HepG2 (cell line): Measurements from ENCODE around the gene DDO. TPM values are rescaled to one million over a fixed set of nuclear protein-coding genes. Genes with fewer than 3 reads are reported as not detected.

Experiments used
- BRD4 ChIP-seq: sonication (generic); formaldehyde crosslinking; IDR thresholded peaks from 2 replicates; pipeline ENCODE4 v1.4.0; 2020; ENCODE audit warnings: missing genetic modification reagents
- CCAR2 ChIP-seq: fragments of 200-400 bp; formaldehyde crosslinking; optimal IDR thresholded peaks from 2 replicates; pipeline ENCODE3; 2018; ENCODE audit warnings: low read depth, mild to moderate bottlenecking, low read length, moderate library complexity
- CCDC6 ChIP-seq: sonication (generic); formaldehyde crosslinking; IDR thresholded peaks from 2 replicates; pipeline ENCODE4 v1.8.1; 2022; ENCODE audit warnings: mild to moderate bottlenecking, missing genetic modification reagents, moderate library complexity
- FIP1L1 ChIP-seq: fragments of 200-400 bp; formaldehyde crosslinking; IDR thresholded peaks from 2 replicates; pipeline ENCODE4 v1.6.1; 2018; ENCODE audit warnings: low read depth, mild to moderate bottlenecking, low read length, moderate library complexity, borderline replicate concordance; ENCODE audit not compliant: insufficient read depth
- HMGA1 ChIP-seq: sonication (generic); formaldehyde crosslinking; conservative IDR thresholded peaks from 2 replicates; pipeline ENCODE4 v1.4.0; 2020; ENCODE audit warnings: missing genetic modification reagents
- MAFK ChIP-seq, 2 experiments: IDR thresholded peaks in 1 of 2; conservative IDR thresholded peaks in 1 of 2; 2 replicates each; pipeline ENCODE4 v1.6.1; 2011; ENCODE audit warnings: improper control_type of control experiment in 2 of 2, low read length in 2 of 2
- MYPOP ChIP-seq: sonication (generic); formaldehyde crosslinking; IDR thresholded peaks from 2 replicates; pipeline ENCODE4 v1.8.1; 2023; ENCODE audit warnings: mild to moderate bottlenecking, moderate library complexity, missing genetic modification reagents
- RXRA ChIP-seq: sonication (generic); formaldehyde crosslinking; IDR thresholded peaks from 2 replicates; pipeline ENCODE4 v1.5.1; 2020; ENCODE audit warnings: missing genetic modification reagents
- SATB2 ChIP-seq: sonication (generic); formaldehyde crosslinking; IDR thresholded peaks from 2 replicates; pipeline ENCODE4 v1.5.0; 2020; ENCODE audit warnings: missing genetic modification reagents
- ZNF232 ChIP-seq: sonication (generic); formaldehyde crosslinking; IDR thresholded peaks from 2 replicates; pipeline ENCODE4 v1.4.0; 2020; ENCODE audit warnings: missing genetic modification reagents, borderline replicate concordance
- ZNF282 ChIP-seq: fragments of 450-650 bp; IDR thresholded peaks from 2 replicates; pipeline ENCODE4 v1.6.1; 2018; ENCODE audit not compliant: partially characterized antibody
- ZNF317 ChIP-seq: sonication (generic); formaldehyde crosslinking; IDR thresholded peaks from 2 replicates; pipeline ENCODE4 v1.5.0; 2020; ENCODE audit warnings: mild to moderate bottlenecking, missing genetic modification reagents
- ZNF383 ChIP-seq: sonication (generic); formaldehyde crosslinking; IDR thresholded peaks from 2 replicates; pipeline ENCODE4 v1.4.0; 2020; ENCODE audit warnings: missing genetic modification reagents, mild to moderate bottlenecking, borderline replicate concordance
- ZNF557 ChIP-seq: sonication (generic); formaldehyde crosslinking; IDR thresholded peaks from 2 replicates; pipeline ENCODE4 v1.4.0; 2020; ENCODE audit warnings: missing genetic modification reagents
- ZNF800 ChIP-seq: sonication (generic); formaldehyde crosslinking; IDR thresholded peaks from 2 replicates; pipeline ENCODE4 v1.4.0; 2020; ENCODE audit warnings: missing genetic modification reagents
- ZNF878 ChIP-seq: sonication (generic); formaldehyde crosslinking; IDR thresholded peaks from 2 replicates; pipeline ENCODE4 v1.8.1; 2023; ENCODE audit warnings: mild to moderate bottlenecking, missing genetic modification reagents, moderate library complexity
- polyA plus RNA-seq, 8 experiments: library from polyadenylated mRNA; depleted of rRNA in 3 of 8; stranded (reverse) in 7 of 8; unstranded in 1 of 8; fragments of >200 nt; fragmentation: Illumina TruSeq in 4 of 8; extraction: Trizol in 4 of 8; gene quantifications; 2 replicates each; pipeline versions ENCODE4 v1.2.1 to v1.2.3, GENCODE V29; 2011 to 2016; ENCODE audit warnings: low read depth in 4 of 8, missing spikeins in 1 of 8, mixed read lengths in 1 of 8; ENCODE audit not compliant: insufficient read depth in 1 of 8
- total RNA-seq, 5 experiments: library from RNA; depleted of rRNA; stranded (reverse); fragments of >200 nt; fragmentation: Illumina TruSeq; extraction: Trizol; gene quantifications; 2 replicates each; pipeline ENCODE4 v1.2.3, GENCODE V29; 2016; ENCODE audit warnings: low read depth in 1 of 5
- TF ChIP-seq, protein P1 (sequence below): IDR thresholded peaks from 2 replicates; pipeline ENCODE4 v1.6.1; 2016; ENCODE audit warnings: control low read depth
- TF ChIP-seq, protein P2 (sequence below): sonication (generic); formaldehyde crosslinking; IDR thresholded peaks from 2 replicates; pipeline ENCODE4 v1.4.0; 2020; ENCODE audit warnings: missing genetic modification reagents
- TF ChIP-seq, protein P3 (sequence below): sonication (generic); formaldehyde crosslinking; conservative IDR thresholded peaks from 2 replicates; pipeline ENCODE4 v1.8.0; 2022; ENCODE audit warnings: low read depth, missing genetic modification reagents

The DDO gene
- total and polyA plus RNA-seq, 2 of the 13 experiments (the other 11 are each of a cell fraction or from before 2014, with no cell fraction given) = 6.1 to 10.3 TPM

GRCh38 chr6:110385458-110385863 is 29.9 kb downstream of the DDO start (continued):
- TF ChIP-seq, protein P1, sequence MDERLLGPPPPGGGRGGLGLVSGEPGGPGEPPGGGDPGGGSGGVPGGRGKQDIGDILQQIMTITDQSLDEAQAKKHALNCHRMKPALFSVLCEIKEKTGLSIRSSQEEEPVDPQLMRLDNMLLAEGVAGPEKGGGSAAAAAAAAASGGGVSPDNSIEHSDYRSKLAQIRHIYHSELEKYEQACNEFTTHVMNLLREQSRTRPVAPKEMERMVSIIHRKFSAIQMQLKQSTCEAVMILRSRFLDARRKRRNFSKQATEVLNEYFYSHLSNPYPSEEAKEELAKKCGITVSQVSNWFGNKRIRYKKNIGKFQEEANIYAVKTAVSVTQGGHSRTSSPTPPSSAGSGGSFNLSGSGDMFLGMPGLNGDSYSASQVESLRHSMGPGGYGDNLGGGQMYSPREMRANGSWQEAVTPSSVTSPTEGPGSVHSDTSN (CRISPR knock-in tag) = no peak
- no peak for TF ChIP-seq SATB2 (CRISPR knock-in tag)
- no peak for TF ChIP-seq MAFK (conservative IDR thresholded peaks at IDR 0.05 in 1 of 2, IDR thresholded peaks at IDR 0.05 in 1 of 2; ENCODE audit: low read length in 2 of 2)
- TF ChIP-seq ZNF800 (CRISPR knock-in tag) = no peak
- TF ChIP-seq, protein P2, sequence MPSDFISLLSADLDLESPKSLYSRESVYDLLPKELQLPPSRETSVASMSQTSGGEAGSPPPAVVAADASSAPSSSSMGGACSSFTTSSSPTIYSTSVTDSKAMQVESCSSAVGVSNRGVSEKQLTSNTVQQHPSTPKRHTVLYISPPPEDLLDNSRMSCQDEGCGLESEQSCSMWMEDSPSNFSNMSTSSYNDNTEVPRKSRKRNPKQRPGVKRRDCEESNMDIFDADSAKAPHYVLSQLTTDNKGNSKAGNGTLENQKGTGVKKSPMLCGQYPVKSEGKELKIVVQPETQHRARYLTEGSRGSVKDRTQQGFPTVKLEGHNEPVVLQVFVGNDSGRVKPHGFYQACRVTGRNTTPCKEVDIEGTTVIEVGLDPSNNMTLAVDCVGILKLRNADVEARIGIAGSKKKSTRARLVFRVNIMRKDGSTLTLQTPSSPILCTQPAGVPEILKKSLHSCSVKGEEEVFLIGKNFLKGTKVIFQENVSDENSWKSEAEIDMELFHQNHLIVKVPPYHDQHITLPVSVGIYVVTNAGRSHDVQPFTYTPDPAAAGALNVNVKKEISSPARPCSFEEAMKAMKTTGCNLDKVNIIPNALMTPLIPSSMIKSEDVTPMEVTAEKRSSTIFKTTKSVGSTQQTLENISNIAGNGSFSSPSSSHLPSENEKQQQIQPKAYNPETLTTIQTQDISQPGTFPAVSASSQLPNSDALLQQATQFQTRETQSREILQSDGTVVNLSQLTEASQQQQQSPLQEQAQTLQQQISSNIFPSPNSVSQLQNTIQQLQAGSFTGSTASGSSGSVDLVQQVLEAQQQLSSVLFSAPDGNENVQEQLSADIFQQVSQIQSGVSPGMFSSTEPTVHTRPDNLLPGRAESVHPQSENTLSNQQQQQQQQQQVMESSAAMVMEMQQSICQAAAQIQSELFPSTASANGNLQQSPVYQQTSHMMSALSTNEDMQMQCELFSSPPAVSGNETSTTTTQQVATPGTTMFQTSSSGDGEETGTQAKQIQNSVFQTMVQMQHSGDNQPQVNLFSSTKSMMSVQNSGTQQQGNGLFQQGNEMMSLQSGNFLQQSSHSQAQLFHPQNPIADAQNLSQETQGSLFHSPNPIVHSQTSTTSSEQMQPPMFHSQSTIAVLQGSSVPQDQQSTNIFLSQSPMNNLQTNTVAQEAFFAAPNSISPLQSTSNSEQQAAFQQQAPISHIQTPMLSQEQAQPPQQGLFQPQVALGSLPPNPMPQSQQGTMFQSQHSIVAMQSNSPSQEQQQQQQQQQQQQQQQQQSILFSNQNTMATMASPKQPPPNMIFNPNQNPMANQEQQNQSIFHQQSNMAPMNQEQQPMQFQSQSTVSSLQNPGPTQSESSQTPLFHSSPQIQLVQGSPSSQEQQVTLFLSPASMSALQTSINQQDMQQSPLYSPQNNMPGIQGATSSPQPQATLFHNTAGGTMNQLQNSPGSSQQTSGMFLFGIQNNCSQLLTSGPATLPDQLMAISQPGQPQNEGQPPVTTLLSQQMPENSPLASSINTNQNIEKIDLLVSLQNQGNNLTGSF = no peak
- no peak for TF ChIP-seq HMGA1
- no peak for TF ChIP-seq ZNF232
- TF ChIP-seq, protein P3, sequence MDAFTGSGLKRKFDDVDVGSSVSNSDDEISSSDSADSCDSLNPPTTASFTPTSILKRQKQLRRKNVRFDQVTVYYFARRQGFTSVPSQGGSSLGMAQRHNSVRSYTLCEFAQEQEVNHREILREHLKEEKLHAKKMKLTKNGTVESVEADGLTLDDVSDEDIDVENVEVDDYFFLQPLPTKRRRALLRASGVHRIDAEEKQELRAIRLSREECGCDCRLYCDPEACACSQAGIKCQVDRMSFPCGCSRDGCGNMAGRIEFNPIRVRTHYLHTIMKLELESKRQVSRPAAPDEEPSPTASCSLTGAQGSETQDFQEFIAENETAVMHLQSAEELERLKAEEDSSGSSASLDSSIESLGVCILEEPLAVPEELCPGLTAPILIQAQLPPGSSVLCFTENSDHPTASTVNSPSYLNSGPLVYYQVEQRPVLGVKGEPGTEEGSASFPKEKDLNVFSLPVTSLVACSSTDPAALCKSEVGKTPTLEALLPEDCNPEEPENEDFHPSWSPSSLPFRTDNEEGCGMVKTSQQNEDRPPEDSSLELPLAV (CRISPR knock-in tag) = no peak
- no peak for TF ChIP-seq BRD4
- no peak for TF ChIP-seq ZNF878 (CRISPR knock-in tag)
- TF ChIP-seq MYPOP (CRISPR knock-in tag) = no peak
- TF ChIP-seq ZNF317 = no peak
- TF ChIP-seq ZNF557 (CRISPR knock-in tag) = no peak
- no peak for TF ChIP-seq CCDC6 (CRISPR knock-in tag)
- no peak for TF ChIP-seq ZNF383
- no peak for TF ChIP-seq FIP1L1
- no peak for TF ChIP-seq ZNF282
- TF ChIP-seq CCAR2 = no peak
- no peak; the same call in 1 of the 2 replicates for TF ChIP-seq RXRA (CRISPR knock-in tag)
